ELR (cell line): ENCODE measurements around the gene ITFG1.
"Not testable (repeated sequence)": the region's sequence is repeated elsewhere in the genome, so short reads cannot be mapped to it uniquely, and the experiment has no call there.

Experiments used
- DNase-seq: peaks from one replicate; pipeline ENCODE4 v3.0.0-alpha.2; 2015; ENCODE audit warnings: low read depth

Gene ITFG1

DNA sequence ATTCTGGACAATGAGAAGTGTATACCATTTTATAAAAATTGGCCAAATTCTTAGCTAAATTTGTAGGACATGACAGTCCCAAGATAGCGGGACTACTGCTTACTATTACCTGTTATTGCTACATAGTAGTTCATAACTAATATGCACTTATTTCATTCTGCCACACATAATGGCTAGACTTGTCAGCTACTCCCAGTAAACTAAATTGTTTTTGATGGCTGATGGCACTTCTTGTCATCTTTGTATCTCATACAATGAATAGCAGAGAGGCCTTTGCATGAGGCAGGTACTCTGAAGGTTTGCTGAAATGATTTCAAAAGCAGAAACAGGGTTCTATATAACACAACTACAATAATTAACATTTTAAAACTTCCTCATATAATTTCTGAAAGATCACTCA lies 44.0 kb downstream of the ITFG1 start:
- DNase-seq, result no peak

- no peak for DNase-seq
Observed at GRCh38 chr16:47413041-47413440, 47.8 kb downstream of the ITFG1 start.

DNA sequence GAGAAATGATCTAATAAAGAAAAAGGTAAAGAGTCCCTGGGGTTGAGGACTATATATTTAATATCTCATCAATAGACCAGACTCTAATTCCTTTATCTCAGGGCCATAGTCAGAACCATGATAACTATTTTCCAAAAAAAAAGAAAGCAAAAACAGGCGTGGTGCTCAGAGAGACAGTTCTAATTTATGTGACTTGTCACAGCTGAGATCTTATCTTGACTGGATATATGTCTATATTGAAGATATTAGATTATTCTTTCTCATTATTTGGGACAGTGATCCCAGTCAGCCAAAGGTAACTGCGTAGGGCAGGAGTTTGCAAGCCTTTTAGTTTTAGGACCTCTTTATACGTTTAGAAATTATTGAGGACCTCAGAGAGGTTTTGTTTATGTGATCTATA lies 52.4 kb downstream of the ITFG1 start:
- DNase-seq, result no peak

- DNase-seq, result no peak
Observed at GRCh38 chr16:47395733-47396498, 64.9 kb downstream of the ITFG1 start.

- peak; percentile 26 for DNase-seq
Observed at GRCh38 chr16:47392081-47392480, 68.8 kb downstream of the ITFG1 start.

DNA sequence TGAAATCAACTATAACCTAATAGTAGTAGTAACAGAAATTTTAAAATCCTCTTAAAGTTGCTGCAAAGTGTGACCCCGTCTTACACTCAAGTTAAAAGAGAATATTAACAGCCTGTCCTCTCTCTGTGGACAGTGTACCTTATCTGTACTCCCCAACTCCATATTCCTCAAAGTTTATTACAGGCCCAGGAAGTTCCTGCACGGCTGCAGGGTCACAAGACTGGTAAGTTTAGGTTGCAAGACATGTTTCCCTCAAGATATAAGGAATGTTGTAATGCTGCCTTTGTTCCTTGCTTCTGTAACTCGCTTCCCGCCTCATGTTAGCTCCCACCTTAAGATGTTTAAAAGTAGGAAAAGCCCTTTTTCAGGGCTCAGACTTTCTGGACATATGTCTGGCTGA lies 72.2 kb downstream of the ITFG1 start:
- DNase-seq, result no peak

GRCh38 chr16:47387026-47387734 lies 73.7 kb downstream of the ITFG1 start:
- no peak for DNase-seq

GRCh38 chr16:47386201-47386718 lies 74.6 kb downstream of the ITFG1 start:
- no peak for DNase-seq

DNA sequence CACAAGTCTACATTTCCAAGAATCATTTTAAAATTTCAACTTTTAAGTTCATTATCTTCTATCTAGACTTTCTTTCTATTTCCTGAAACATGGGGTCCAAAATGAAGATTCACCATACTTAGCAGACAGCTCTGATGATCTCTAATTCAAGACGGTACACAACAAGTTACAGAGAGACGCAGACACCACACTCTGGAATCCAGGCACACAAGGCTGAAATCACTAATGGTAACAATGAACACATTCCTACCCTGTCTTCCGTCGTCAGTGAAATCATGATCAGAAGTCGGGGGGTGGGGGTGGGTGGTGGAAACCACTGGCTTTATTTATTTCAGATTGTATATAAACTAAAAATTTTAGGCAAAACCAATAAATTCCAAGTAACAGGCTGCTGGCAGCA lies 78.5 kb downstream of the ITFG1 start:
- DNase-seq, result no peak

- peak; percentile 84 for DNase-seq
Observed at GRCh38 chr16:47377154-47377553, 83.7 kb downstream of the ITFG1 start.

DNA sequence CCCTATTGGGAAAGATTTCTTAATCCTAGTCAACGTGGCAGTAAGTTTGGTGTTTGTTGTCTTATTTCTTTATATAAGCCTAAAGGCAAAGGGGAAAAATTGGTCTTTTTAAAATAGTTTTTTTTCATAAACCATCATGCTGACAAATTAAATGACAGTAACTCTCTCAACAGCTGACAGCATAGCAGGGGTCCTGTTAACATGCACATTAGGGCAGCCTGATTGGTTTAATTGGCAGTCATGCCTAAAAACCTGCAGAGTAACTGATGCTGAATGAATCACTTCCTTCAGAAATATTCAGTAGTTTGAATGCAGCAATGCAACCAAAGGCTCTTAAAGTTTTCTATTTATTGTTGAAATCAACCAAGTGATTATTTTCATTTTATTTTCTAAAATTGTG lies 85.4 kb downstream of the ITFG1 start:
- DNase-seq, result peak; percentile 49

DNA sequence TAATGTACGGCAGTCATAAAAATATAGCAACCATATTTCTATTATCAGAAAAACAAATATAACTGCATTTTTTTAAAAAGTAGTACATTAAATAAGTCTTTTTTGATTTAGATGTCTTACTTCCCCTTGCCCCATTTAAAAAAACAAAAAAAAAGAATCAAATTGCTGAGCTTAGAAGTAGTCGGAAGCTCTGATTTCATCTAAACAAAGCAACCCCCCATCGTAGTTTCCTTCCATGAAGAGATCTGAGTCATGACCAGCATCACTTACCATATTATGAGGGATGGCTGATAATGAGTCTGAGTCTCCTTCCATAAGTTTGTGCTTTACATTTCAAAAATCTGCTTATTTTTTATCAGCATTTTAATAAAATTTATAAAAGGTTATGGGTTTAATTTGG lies 86.2 kb downstream of the ITFG1 start:
- DNase-seq, result peak; percentile 82

GRCh38 chr16:47371271-47372014 lies 89.4 kb downstream of the ITFG1 start:
- DNase-seq, result no peak

GRCh38 chr16:47370536-47370935 lies 90.3 kb downstream of the ITFG1 start:
- no peak for DNase-seq

- DNase-seq, result no peak
Observed at GRCh38 chr16:47366228-47366627, 94.6 kb downstream of the ITFG1 start.

GRCh38 chr16:47363761-47364160 lies 97.1 kb downstream of the ITFG1 start:
- DNase-seq, result no peak

DNA sequence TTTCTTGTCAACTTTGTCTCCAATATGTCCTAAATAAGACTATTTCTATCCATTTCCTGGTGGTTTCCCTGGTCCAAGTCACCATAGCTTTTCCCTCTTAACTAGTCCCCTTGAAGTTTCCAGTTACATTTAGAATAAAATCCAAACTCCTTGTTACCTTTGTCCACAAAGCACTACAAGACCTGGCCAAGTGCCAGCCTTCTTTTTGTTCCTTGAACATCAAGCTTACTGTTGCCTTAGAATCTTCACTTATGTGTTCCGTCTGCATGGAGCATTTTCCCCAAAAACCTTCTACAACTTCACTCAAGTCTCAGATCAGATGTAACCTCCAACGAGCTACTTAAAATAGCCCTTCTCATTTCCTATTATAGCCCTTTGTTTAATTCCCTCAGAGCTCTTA lies 101.4 kb downstream of the ITFG1 start:
- DNase-seq, result no peak

GRCh38 chr16:47358816-47359215 lies 102.0 kb downstream of the ITFG1 start:
- peak; percentile 79 for DNase-seq

GRCh38 chr16:47349029-47349428 lies 111.8 kb downstream of the ITFG1 start:
- DNase-seq, result not testable (repeated sequence)

DNA sequence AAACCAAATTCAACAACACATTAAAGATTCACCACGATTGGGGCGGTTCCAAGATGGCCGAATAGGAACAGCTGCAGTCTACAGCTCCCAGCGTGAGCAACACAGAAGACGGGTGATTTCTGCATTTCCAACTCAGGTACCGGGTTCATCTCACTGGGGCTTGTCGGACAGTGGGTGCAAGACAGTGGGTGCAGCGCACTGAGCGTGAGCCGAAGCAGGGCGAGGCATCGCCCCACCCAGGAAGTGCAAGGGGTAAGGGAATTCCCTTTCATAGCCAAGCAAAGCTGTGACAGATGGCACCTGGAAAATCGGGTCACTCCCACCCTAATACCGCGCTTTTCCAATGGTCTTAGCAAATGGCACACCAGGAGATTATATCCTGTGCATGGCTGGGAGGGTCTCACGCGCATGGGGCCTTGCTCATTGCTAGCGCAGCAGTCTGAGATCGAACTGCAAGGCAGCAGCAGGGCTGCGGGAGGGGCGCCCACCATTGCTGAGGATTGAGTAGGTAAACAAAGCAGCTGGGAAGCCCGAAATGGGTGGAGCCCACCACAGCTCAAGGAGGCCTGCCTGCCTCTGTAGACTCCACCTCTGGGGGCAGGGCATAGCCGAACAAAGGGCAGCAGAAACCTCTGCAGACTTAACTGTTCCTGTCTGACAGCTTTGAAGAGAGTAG lies 113.7 kb downstream of the ITFG1 start:
- not testable (repeated sequence) for DNase-seq

GRCh38 chr16:47342055-47342454 lies 118.8 kb downstream of the ITFG1 start:
- DNase-seq, result peak; percentile 10

DNA sequence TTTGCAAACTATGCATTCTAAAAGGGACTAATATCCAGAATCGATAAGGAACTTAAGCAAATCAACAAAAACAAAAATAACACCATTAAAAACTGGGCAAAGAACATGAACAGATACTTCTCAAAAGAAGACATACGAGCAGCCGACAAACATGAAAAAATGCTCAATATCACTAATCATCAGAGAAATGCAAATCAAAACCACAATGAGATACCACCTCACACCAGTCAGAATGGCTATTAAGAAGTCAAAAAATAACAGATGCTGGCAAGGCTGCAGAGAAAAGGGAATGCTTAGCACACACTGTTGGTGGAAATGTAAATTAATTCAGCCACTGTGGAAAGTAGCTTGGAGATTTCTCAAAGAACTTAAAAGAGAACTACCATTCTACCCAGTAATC lies 130.3 kb downstream of the ITFG1 start:
- not testable (repeated sequence) for DNase-seq
